RKO (cell line): Measurements from ENCODE around the gene ADCK2.
"Not testable (repeated sequence)": the region's sequence is repeated elsewhere in the genome, so short reads cannot be mapped to it uniquely, and the experiment has no call there.

Experiments
- DNase-seq: peaks from one replicate; pipeline ENCODE4 v3.0.0-alpha.2; 2016; ENCODE audit warnings: low spot score

The ADCK2 gene, protein sequence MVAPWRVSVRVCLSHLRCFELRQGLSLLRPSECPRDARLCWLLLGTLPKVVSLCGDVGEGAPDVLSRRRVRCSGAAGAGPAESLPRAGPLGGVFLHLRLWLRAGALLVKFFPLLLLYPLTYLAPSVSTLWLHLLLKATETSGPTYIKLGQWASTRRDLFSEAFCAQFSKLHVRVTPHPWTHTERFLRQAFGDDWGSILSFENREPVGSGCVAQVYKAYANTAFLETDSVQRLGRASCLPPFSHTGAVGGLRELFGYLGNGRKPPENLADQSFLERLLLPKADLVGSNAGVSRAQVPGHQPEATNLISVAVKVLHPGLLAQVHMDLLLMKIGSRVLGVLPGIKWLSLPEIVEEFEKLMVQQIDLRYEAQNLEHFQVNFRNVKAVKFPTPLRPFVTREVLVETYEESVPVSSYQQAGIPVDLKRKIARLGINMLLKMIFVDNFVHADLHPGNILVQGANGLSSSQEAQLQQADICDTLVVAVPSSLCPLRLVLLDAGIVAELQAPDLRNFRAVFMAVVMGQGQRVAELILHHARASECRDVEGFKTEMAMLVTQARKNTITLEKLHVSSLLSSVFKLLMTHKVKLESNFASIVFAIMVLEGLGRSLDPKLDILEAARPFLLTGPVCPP

GRCh38 chr7:140672382-140673062 lies at the start of gene ADCK2:
Gene ADCK2, plus strand, starts transcription at chr7:140672945. Its CDS starts 386 bp downstream, at chr7:140673331.
- peak; percentile 66 for DNase-seq

DNA sequence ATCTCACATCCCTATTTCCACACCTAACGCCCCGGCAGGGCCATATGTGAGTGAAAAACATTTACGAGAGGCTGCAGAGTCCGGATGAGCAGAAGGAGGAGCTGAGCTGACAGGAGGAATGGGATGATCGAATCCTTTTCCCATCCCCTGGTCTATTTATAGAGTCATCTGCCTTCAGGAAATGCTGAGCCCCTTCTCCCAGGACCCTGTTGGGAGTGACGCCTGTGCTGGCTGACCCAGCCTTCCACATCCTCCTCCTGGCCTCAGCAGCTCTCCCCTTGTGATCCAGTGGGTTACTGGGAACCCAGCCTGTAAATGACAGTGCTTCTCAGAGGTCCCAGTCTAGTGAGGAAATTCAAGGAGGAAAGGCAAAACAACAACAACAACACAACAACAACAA lies 48.8 kb upstream of the ADCK2 start:
- no peak for DNase-seq

GRCh38 chr7:140624392-140625191 lies 48.2 kb upstream of the ADCK2 start:
- DNase-seq: no peak

- not testable (repeated sequence) for DNase-seq
Measured at GRCh38 chr7:140625192-140625558, 47.6 kb upstream of the ADCK2 start.

DNA sequence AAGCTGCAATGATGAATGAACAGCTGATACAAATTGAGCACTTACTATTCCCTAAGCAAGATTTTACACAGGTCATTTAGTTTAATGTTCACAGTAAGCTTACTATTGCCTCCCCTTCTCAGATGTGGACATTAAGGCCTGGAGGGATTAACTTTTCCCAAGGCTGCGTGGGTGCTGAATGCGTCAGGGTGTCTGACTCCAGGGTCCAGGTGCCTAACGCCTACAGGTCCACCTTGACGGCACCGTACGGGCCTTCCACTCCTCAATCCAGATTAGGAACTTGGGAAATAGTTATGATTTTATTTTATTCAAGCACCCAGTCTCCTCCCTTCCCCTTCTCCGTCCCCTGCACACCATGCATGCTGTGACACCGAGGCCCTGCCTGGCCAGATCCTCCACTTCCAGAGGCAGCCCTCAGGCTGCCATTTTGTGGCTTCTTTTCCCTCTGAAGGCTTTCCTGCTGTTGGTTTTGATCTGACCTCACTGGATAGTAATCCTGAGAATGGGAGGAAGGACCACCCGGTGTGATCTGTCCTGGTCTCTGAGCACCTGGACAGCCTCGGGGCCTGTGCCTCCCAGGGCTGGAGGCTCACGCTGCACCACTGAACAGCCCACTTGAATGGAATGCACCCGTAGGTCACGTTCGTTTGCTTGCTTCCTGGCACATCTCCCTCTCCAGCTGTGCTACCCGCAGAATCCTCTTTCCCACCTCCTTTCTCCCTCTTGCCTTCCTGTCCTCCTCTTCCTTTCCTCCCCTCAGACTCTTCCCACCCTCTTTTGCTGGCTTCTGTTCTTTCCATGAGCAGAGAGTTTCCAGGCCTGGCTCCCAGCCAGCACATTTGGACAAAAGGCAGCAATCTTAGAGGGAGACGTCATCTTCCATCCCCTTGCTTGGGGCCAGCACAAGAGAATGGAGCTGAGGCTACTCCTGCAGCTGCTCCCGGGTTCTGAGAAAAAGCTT lies 46.6 kb upstream of the ADCK2 start:
- no peak for DNase-seq

DNA sequence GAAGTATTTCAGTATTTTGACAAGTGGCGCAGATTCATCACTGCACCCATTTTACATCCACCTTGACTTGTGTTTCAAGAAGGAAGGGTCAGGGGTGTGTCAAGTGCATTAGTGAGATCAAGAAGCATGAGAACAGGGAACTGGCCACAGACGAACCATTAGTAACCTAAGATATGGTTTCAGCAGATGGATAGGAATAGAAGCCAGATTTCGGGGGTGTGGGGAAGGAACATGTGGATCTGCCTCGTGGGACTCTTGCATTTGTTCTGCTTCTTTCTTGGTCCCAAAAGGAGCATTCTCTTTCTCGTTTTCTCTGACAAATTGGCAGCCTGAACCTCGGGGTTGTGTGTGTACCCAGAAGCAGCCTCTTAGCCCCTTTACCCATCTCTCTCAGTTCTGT lies 41.7 kb upstream of the ADCK2 start:
- DNase-seq: no peak

GRCh38 chr7:140631602-140632001 lies 41.1 kb upstream of the ADCK2 start:
- DNase-seq: no peak

GRCh38 chr7:140635345-140635744 lies 37.4 kb upstream of the ADCK2 start:
- DNase-seq: no peak

DNA sequence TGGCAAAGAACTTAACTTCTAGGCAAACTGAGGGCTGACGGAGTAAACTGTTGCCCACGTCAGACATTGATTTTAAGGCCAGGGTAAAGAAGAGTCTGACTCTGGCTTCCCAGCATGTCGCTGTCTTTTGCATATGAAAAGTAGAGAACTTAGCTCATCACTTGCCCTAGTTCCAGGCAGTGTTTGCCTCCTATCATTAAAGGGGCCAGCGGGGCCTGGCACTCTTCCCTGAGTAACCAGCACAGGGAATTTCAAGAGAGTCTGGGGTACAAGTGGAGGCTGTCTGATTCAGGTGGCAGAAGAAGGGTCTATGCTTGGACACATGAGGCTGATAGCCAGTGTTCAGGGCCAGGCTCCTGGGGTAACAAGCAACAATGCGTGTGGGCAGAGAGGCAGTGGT lies 36.9 kb upstream of the ADCK2 start:
- DNase-seq: no peak

DNA sequence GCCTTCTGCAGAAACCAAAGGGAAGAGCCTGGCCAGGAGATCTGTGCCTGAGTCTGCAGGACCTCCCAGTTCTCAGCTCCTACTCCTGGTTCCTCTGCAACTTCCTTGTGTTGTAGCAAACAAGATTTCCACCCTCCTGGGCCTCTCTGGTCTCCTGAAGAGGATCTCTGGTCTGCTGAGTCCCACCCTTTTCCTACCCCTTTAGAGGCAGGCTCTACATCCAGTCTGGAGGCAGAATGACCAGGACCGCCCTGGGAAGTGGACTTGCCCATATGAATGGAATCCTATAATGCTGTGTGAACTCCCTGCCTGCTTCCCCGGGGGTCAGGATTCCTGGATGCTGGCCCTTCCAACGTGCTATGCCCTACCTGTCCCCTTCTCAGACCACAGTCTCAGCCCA lies 35.3 kb upstream of the ADCK2 start:
- no peak for DNase-seq

DNA sequence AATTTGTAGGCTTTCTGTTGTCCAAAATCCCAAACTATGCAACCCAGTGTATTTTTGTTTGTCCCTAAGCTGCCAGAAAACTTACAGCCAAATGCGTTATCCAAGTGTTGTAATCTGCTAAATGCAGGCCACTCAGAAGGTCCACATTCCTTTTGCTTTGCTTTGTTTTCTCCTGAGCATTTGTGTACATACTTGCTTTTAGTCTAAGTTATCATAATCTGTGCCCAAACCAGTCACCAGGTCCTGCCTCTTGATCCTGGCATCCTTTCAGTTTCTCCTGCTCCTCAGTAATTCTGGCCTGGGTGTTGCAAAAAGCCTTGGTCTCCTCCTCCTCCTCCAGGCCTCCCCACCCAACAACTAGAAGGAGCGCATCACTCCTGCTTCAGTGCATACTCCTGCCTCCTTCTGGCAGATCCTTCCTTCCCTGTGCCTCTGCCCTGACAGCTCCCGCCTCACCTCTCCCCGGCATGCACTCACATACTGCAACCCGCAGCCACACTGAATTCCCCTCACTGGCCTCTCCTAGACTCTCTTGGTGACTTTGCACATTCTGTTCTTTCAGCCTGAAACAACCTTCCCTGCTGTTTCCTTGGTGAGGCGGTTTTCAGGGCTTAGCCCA lies 34.5 kb upstream of the ADCK2 start:
- no peak for DNase-seq

- no peak for DNase-seq
Measured at GRCh38 chr7:140639366-140640053, 33.2 kb upstream of the ADCK2 start.

GRCh38 chr7:140640060-140640637 lies 32.6 kb upstream of the ADCK2 start:
- no peak for DNase-seq

DNA sequence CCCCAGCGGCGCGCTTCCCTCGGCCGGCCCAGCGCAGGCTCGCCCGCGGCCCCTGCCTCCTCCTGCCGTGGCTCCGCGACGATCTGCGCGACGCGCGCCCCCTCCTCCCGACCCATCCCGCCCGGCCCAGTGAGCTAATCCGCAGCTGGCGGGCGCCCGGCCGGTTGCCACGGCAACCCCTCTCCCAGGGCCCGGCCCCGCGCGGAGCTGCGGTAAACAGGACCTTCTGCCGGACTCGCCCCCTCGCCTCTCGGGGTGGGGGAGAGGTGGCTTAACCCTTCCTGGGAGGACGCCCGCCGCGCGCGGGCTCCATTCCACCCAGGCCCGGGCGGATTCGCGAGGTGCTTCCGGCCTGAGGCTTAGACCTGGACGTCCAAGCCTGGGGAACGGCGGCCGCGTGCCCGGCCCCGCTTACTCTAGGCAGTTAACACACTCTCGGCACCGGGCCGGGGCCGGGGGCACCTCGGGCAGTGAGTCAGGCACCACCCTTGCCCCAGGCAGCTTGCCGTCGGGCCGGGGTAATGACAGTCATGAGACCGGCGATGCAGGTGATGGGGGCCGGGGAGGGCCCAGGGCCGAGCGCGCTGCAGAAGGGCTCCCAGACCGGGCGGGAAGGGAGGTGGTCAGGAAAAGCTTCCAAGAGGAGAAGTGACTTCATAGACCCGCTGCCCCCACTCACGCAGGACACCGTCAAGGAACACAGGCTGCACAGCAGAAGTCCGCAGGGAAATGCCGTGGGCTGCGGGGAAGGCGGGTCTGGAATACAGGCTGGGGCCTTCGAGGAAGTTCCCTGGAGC lies 31.8 kb upstream of the ADCK2 start, which contains the start of gene DENND2A:
Gene DENND2A, minus strand, starts transcription at position 87 of the 797 bp plus-strand sequence. CDS start 38,416 bp downstream, outside the sequence.
- no peak for DNase-seq

DNA sequence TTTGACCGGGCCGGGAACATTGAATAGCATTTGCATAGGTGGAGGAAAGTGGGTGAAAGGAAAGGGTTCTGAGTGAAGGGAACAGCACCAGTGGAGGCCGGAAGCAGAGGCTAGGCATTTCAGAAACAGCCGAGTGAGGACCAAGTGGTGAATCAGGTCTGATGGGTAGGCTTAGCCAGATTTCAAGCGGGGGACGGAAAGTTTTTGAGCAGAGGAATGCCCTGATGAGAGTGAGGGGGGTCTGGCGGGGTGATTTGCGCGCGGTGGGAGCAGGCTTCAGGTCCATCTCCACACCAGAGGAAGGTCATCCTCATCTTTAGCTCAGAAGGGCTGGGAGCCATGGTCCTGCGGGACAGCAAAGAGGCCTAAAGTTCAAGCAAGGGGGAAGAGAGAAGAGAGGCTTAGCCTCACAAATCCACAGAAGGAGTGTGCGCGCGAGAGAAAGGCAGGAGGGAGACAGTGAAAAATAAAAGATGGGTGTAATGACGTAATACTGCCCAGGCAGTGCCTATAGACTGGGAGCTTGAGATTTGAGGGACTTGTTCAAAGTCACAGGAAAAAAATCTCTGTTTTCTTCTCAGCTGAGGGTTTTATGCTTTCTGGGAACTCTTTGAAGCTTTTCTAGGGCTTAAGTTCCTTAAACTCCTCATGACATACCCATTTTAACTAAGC lies 31.1 kb upstream of the ADCK2 start:
- DNase-seq: no peak

GRCh38 chr7:140643416-140643815 lies 29.3 kb upstream of the ADCK2 start:
- DNase-seq: no peak

GRCh38 chr7:140644761-140645160 lies 28.0 kb upstream of the ADCK2 start:
- DNase-seq: not testable (repeated sequence)
